Measurements from ENCODE around the gene TMEM271.
"Not testable (repeated sequence)": the region's sequence is repeated elsewhere in the genome, so short reads cannot be mapped to it uniquely, and the experiment has no call there.

The TMEM271 gene

DNA sequence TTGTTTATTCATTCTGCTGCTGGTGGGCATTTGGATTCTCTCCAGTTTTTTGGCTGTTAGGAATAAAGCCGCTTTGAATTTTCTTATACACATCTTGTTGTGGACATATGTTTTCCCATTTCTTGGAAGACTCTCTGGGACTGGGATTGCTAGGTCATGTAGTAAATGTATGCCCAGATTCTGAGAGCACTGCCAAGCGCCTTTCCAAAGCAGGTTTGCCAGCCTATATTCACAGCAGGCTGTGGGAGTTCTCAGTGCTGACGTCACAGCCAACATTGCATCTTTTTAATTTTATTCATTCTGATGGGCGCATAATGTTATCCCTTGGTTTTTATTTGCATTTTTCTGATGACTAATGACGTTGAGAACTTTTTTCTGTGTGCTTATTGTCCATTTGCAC, 24.1 kb downstream of the TMEM271 start:
- Histone ChIP-seq H4K20me1 (ENCODE audit: insufficient read depth, low read length) (no peaks in the 10 kb centered on the region), H3K27me3 (ENCODE audit: insufficient read depth, low read length) (no peaks in the 10 kb centered on the region), H3K4me1 (ENCODE audit: insufficient read depth, low read length, severe bottlenecking) (no peaks in the 10 kb centered on the region), H3K79me2 (ENCODE audit: insufficient read depth, low read length) (no peaks in the 10 kb centered on the region), H3K9me2 (ENCODE audit: low read depth, low read length) (no peaks in the 10 kb centered on the region), H3K9me3 (ENCODE audit: low read length) (no peaks in the 10 kb centered on the region), H3F3A (ENCODE audit: insufficient read depth, low read length) (no peaks in the 10 kb centered on the region), H2AFZ (ENCODE audit: low read length) (no peak overlapping the region), H3K36me3 (ENCODE audit: insufficient read depth, low read length) (no peaks in the 10 kb centered on the region), H3K4me3 (ENCODE audit: low read depth, low read length, poor library complexity, severe bottlenecking) (no peak overlapping the region), H3K9ac (ENCODE audit: low read length) (no peak overlapping the region), H3K27ac (ENCODE audit: low read depth, low read length, poor library complexity, severe bottlenecking) (no peak overlapping the region), H3K4me2 (ENCODE audit: low read length) (no peak overlapping the region)
- no peak for TF ChIP-seq EZH2 (IDR thresholded peaks at IDR 0.05; ENCODE audit: borderline replicate concordance, low read length)
- TF ChIP-seq CTCF (IDR thresholded peaks at IDR 0.05; ENCODE audit: low read length) = no peak

DNA sequence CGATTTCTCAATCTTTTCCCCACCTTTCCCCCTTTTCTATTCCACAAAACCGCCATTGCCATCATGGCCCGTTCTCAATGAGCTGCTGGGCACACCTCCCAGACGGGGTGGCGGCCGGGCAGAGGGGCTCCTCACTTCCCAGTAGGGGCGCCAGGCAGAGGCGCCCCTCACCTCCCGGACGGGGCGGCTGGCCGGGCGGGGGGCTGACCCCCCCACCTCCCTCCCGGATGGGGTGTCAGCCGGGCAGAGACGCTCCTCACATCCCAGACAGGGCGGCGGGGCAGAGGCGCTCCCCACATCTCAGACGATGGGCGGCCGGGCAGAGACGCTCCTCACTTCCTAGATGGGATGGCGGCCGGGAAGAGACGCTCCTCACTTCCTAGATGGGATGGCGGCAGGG, 25.8 kb downstream of the TMEM271 start:
- H3K27ac ChIP-seq (ENCODE audit: low read depth, low read length, poor library complexity, severe bottlenecking); H3F3A ChIP-seq (ENCODE audit: insufficient read depth, low read length); H3K4me2 ChIP-seq (ENCODE audit: low read length); H3K9ac ChIP-seq (ENCODE audit: low read length); H3K27me3 ChIP-seq (ENCODE audit: insufficient read depth, low read length); H3K9me2 ChIP-seq (ENCODE audit: low read depth, low read length); H3K9me3 ChIP-seq (ENCODE audit: low read length); H3K79me2 ChIP-seq (ENCODE audit: insufficient read depth, low read length); H3K36me3 ChIP-seq (ENCODE audit: insufficient read depth, low read length); H3K4me3 ChIP-seq (ENCODE audit: low read depth, low read length, poor library complexity, severe bottlenecking); H3K4me1 ChIP-seq (ENCODE audit: insufficient read depth, low read length, severe bottlenecking); H4K20me1 ChIP-seq (ENCODE audit: insufficient read depth, low read length); H2AFZ ChIP-seq (ENCODE audit: low read length): not testable (repeated sequence)

GRCh38 chr4:548976-549375, 27.1 kb downstream of the TMEM271 start:
- Histone ChIP-seq H2AFZ (ENCODE audit: low read length) (no peak overlapping the region), H3K79me2 (ENCODE audit: insufficient read depth, low read length) (no peaks in the 10 kb centered on the region), H3K4me2 (ENCODE audit: low read length) (no peak overlapping the region), H3K9ac (ENCODE audit: low read length) (no peak overlapping the region), H3K27ac (ENCODE audit: low read depth, low read length, poor library complexity, severe bottlenecking) (no peak overlapping the region), H3K27me3 (ENCODE audit: insufficient read depth, low read length) (no peaks in the 10 kb centered on the region), H3K4me3 (ENCODE audit: low read depth, low read length, poor library complexity, severe bottlenecking) (no peak overlapping the region), H3F3A (ENCODE audit: insufficient read depth, low read length) (no peaks in the 10 kb centered on the region), H3K9me3 (ENCODE audit: low read length) (no peaks in the 10 kb centered on the region), H3K9me2 (ENCODE audit: low read depth, low read length) (no peaks in the 10 kb centered on the region), H3K36me3 (ENCODE audit: insufficient read depth, low read length) (no peaks in the 10 kb centered on the region), H3K4me1 (ENCODE audit: insufficient read depth, low read length, severe bottlenecking) (no peaks in the 10 kb centered on the region), H4K20me1 (ENCODE audit: insufficient read depth, low read length) (no peaks in the 10 kb centered on the region)
- TF ChIP-seq CTCF (IDR thresholded peaks at IDR 0.05; ENCODE audit: low read length) (no peak), EZH2 (IDR thresholded peaks at IDR 0.05; ENCODE audit: borderline replicate concordance, low read length) (no peak)

DNA sequence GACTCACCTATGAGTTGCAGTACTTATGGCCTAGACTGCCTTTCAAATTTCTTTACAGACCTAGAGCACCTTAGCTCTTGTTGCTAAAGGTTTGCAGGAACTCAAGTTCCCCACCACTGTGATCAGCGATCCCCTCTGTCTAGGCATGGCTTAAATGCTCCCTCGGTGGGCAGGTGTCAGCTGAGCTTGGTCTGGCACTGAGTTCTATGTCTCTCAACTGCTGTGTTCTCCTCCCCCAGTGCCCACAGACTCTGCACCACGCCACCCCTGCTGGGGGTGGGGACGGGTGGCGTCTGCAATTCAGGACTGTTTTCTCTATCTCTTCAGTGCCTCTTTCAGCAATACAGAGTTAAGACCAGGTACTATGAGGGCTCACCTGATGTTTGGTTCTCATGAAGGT, 30.5 kb downstream of the TMEM271 start:
- no peaks in the 10 kb centered on the region for H3K79me2 ChIP-seq (ENCODE audit: insufficient read depth, low read length)
- H3K27me3 ChIP-seq (ENCODE audit: insufficient read depth, low read length) = no peaks in the 10 kb centered on the region

More for the DNA sequence above, 30.5 kb downstream of the TMEM271 start:
- no peaks in the 10 kb centered on the region for H3K9me3 ChIP-seq (ENCODE audit: low read length)
- TF ChIP-seq EZH2 (IDR thresholded peaks at IDR 0.05; ENCODE audit: borderline replicate concordance, low read length) = no peak
- no peak for TF ChIP-seq CTCF (IDR thresholded peaks at IDR 0.05; ENCODE audit: low read length)
- no peaks in the 10 kb centered on the region for H3K36me3 ChIP-seq (ENCODE audit: insufficient read depth, low read length)
- no peaks in the 10 kb centered on the region for H4K20me1 ChIP-seq (ENCODE audit: insufficient read depth, low read length)
- H3K4me3 ChIP-seq (ENCODE audit: low read depth, low read length, poor library complexity, severe bottlenecking) = no peak overlapping the region
- H3K9me2 ChIP-seq (ENCODE audit: low read depth, low read length) = no peaks in the 10 kb centered on the region
- no peak overlapping the region for H3K9ac ChIP-seq (ENCODE audit: low read length)
- H3K4me1 ChIP-seq (ENCODE audit: insufficient read depth, low read length, severe bottlenecking) = no peaks in the 10 kb centered on the region
- no peak overlapping the region for H3K27ac ChIP-seq (ENCODE audit: low read depth, low read length, poor library complexity, severe bottlenecking)
- H3K4me2 ChIP-seq (ENCODE audit: low read length) = no peak overlapping the region
- H3F3A ChIP-seq (ENCODE audit: insufficient read depth, low read length) = no peaks in the 10 kb centered on the region
- H2AFZ ChIP-seq (ENCODE audit: low read length) = no peak overlapping the region
